ENCODE data around the gene SFXN5. TPM values are rescaled to one million over a fixed set of nuclear protein-coding genes. Genes with fewer than 3 reads are reported as not detected.
"Not testable (repeated sequence)": the region's sequence is repeated elsewhere in the genome, so short reads cannot be mapped to it uniquely, and the experiment has no call there.

SFXN5 gene
- total RNA-seq, 2 experiments from 2014 or later, result 15.7 to 18.6 TPM

DNA sequence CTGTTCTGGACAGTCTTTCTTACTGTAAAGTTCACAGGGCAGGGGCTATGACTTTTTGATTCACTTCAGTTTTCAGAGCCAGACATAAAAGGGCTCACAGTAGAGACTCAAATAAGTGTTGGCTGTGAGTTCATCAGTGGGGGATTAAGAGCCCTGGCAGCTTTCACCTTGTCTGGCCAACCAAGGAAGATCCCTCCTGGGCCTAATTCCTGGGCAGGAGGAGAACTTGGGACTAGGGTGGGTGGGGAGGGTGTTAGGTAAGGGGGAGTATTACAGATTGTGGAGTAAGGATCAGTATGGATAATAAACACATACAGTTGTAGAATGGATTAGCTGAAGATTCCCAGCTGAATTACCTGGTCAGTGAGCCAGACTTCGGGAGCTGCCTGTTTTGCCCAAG, 904 bp upstream of the SFXN5 start:
- CTCF ChIA-PET, result interaction anchor here (0.8 to 3.9 kb wide), 5 partner anchors 12 to 140 kb away, joined by 3 to 22 read pairs (median 3); no protein-coding TSS in a partner anchor
- Mint-ChIP-seq H3K27me3 (ENCODE audit: low read depth) (no peaks in the 10 kb centered on the region), H3K27ac (peak overlapping the region; percentile 85), H3K4me3 (peak overlapping the region; percentile 79), H3K36me3 (ENCODE audit: low read depth) (no peaks in the 10 kb centered on the region), H3K9me3 (ENCODE audit: insufficient read depth) (no peaks in the 10 kb centered on the region), H3K4me1 (ENCODE audit: low read depth) (peaks cover 28% of the 10 kb centered on the region)
- POLR2A ChIA-PET, result interaction anchor here (0.6 to 1.8 kb wide), 2 partner anchors 105 to 161 kb away, joined by 3 to 7 read pairs; partner anchors contain the start of genes CCT7 and PRADC1
- DNase-seq (no peak), ATAC-seq (no peak)

DNA sequence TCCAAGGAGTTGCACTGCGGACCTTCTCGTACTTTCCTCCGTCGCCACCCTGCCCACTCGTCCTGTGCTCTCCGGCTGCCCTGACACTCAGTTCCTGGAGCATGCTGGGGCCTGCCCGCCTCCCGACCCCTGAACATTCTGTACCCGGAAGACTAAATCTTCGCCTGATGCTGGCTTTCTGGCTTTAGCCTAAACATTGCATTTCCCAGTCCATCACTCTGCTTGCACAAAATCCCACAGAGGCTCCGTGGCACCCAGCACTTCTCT, 550 bp upstream of the SFXN5 start:
- ChIA-PET CTCF (interaction anchor here (2.9 to 3.9 kb wide), 2 partner anchors 12 to 105 kb away, joined by 13 to 22 read pairs; no protein-coding TSS in a partner anchor), POLR2A (interaction anchor here (1.8 kb wide), 1 partner anchor 161 kb away, joined by 7 read pairs; the partner anchor contains the start of genes CCT7 and PRADC1)
- peak; percentile 8 for ATAC-seq
- peak overlapping the region; percentile 85 for H3K27ac Mint-ChIP-seq
- H3K36me3 Mint-ChIP-seq (ENCODE audit: low read depth), result peaks cover 3% of the 10 kb centered on the region
- H3K4me3 Mint-ChIP-seq, result peak overlapping the region; percentile 79
- H3K27me3 Mint-ChIP-seq (ENCODE audit: low read depth), result no peaks in the 10 kb centered on the region
- H3K9me3 Mint-ChIP-seq (ENCODE audit: insufficient read depth), result no peaks in the 10 kb centered on the region
- peaks cover 28% of the 10 kb centered on the region for H3K4me1 Mint-ChIP-seq (ENCODE audit: low read depth)
- peak; percentile 48 for DNase-seq

DNA sequence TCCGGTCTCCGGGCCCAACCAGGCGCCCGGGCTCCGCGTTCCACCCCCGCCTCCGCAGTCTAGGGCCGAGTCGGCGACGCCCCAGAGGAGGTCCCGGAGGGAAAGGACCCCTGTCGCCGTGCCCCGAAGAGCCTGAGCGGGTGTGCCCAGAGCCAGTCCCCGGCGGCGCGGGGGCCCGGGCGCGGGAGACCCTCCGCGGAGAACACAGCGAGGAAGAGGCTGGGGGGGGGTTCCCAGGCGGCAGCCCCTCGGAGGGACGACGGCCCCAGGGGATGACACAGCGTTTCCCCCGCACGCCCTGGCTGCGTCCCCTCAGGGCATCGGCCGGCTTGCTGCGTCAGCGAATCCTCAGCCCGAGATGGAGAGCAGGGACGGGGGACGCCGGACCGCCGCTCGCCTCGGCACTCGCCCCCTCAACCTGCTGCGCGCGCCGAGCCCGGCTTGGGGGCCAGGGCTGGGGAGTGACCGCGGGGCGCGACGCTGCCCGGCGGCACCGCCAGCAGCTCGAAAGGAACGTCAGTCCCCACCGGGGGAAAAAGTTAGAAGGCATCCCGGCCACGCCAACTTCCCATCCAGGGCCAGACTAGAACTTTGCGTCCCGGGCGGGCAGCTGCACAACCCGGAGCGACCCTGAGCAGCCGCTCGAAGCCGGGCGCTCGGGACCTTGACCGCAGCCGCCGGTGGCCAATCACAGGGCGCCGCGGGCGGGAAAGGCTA, 711 bp downstream of the SFXN5 start:
- Mint-ChIP-seq H3K9me3 (ENCODE audit: insufficient read depth) (no peaks in the 10 kb centered on the region), H3K4me3 (peak overlapping the region; percentile 79), H3K4me1 (ENCODE audit: low read depth) (peaks cover 32% of the 10 kb centered on the region), H3K27ac (peak overlapping the region; percentile 85), H3K27me3 (ENCODE audit: low read depth) (no peaks in the 10 kb centered on the region), H3K36me3 (ENCODE audit: low read depth) (peaks cover 6% of the 10 kb centered on the region)
- ATAC-seq (peak; percentile 24), DNase-seq (peak; percentile 50)
- POLR2A ChIA-PET, result interaction anchor here (0.8 to 1.8 kb wide), 3 partner anchors 9 to 184 kb away, joined by 3 to 7 read pairs (median 4); partner anchors contain the start of genes CCT7 and PRADC1
- CTCF ChIA-PET, result interaction anchor here (1.0 to 3.9 kb wide), 4 partner anchors 9 to 106 kb away, joined by 3 to 22 read pairs (median 4); no protein-coding TSS in a partner anchor

DNA sequence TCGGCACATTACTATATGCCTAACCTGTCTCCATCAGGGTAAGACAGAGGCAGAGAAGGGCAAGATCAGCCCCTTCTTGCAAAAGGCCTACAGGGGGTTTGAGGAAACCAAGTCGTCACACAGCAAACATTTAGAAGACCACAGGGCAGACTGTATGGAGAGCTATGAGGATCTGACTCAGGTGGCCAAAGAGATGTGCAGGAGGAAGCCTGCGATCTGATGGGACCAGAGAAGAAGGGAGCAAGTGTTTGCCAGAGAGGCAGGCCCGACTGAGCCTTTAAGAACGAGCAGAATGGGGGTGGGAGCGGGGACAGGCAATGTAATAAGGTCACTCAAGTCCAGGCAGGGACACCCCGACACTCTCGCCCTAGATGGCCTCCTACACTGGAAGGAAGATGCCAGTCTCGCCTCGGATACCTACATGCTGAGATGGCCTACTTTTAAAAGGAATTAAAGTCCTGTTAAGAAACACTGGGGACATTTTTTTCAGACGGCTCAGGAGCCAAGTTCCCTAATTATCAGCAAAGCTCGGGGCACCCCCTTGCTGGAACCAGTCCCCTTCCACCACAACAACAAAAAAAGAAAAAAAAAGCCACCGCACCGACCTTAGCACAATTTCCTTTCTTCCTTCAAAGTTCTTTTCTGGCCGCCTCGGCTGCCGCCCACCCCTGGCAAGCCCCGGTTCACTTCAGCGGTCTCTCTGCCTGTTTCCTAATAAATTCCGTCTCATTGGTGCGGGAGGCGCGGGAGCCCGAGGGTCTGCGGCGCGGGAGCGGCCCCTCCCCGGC, 1.5 kb downstream of the SFXN5 start:
- Mint-ChIP-seq H3K36me3 (ENCODE audit: low read depth) (peaks cover 8% of the 10 kb centered on the region), H3K27ac (peak overlapping the region; percentile 45), H3K4me3 (peak overlapping the region; percentile 79), H3K9me3 (ENCODE audit: insufficient read depth) (no peaks in the 10 kb centered on the region), H3K4me1 (ENCODE audit: low read depth) (peaks cover 34% of the 10 kb centered on the region), H3K27me3 (ENCODE audit: low read depth) (no peaks in the 10 kb centered on the region)
- no peak for DNase-seq
- CTCF ChIA-PET, result interaction anchor here (1.0 to 1.6 kb wide), 2 partner anchors 9 to 107 kb away, joined by 3 to 5 read pairs; no protein-coding TSS in a partner anchor
- ATAC-seq, result no peak
- POLR2A ChIA-PET, result no interaction called here

DNA sequence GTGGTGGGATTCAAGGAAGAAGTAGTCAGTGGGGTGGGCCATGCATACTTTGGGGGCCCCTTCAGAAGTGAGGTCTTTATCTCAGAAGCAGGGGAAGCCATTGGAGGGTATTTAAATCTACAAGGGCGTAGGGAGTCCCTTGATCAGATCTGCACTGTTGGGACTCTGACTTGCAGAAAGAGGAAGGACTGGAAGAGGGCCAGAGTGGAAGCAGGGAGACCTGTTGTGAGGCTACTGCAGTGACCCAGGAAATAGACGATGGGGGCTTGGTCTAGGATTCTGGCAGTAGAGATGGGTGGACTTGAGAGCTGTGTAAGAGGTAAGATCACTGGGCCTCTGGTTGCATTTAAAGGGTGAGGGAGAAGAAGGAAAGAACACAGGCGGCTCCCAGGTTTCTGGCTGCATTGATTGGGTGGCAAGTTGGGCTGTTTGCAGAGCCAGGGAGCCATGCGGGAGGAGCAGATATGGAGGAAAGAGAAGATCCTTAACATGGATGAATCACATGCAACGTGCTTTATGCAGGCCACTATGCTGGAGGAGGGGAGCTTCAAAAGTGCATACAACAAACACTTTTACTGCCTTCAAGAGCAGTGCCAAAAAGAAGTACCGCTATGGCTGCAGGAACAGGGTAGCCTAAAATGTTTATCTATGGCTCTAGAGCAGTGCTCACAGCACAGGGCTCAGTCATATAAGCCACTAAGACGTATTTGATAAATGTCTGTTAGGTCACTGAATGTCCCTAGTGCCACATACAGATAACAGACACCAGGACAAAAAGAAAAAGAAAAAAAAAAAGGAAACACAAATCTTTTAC, 2.3 kb downstream of the SFXN5 start:
- POLR2A ChIA-PET, result no interaction called here
- peaks cover 8% of the 10 kb centered on the region for H3K36me3 Mint-ChIP-seq (ENCODE audit: low read depth)
- H3K27ac Mint-ChIP-seq, result peak overlapping the region; percentile 45
- ATAC-seq, result no peak
- no peaks in the 10 kb centered on the region for H3K9me3 Mint-ChIP-seq (ENCODE audit: insufficient read depth)
- H3K4me3 Mint-ChIP-seq, result peak overlapping the region; percentile 79
- CTCF ChIA-PET, result no interaction called here
- H3K4me1 Mint-ChIP-seq (ENCODE audit: low read depth), result peaks cover 38% of the 10 kb centered on the region
- no peak for DNase-seq
- no peaks in the 10 kb centered on the region for H3K27me3 Mint-ChIP-seq (ENCODE audit: low read depth)

DNA sequence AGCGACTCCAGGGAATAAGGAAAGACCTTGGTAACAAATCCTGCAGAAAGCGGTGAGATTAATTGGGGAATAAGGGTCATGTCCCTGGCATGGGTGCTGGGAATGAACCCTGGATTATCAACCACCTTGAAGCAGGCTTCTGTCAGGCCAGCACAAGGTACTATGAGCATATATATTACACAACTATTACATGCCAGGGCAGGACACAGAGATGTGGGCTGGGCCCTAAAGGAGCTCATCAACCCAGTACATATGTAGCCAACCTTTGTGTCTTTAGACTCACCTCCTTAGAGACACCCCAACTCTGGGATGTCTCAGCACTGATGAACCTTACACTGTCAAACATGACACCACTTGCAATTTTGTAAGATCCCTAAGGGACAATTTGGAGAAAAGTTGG, 3.4 kb downstream of the SFXN5 start:
- CTCF ChIA-PET, result interaction anchor here (1.0 kb wide), 1 partner anchor 174 kb away, joined by 3 read pairs; no protein-coding TSS in a partner anchor
- H3K4me3 Mint-ChIP-seq, result no peak overlapping the region
- H3K36me3 Mint-ChIP-seq (ENCODE audit: low read depth), result peaks cover 8% of the 10 kb centered on the region
- H3K27ac Mint-ChIP-seq, result no peak overlapping the region
- ATAC-seq (no peak), DNase-seq (no peak)
- POLR2A ChIA-PET, result no interaction called here
- no peaks in the 10 kb centered on the region for H3K9me3 Mint-ChIP-seq (ENCODE audit: insufficient read depth)
- no peaks in the 10 kb centered on the region for H3K27me3 Mint-ChIP-seq (ENCODE audit: low read depth)
- peaks cover 38% of the 10 kb centered on the region for H3K4me1 Mint-ChIP-seq (ENCODE audit: low read depth)

DNA sequence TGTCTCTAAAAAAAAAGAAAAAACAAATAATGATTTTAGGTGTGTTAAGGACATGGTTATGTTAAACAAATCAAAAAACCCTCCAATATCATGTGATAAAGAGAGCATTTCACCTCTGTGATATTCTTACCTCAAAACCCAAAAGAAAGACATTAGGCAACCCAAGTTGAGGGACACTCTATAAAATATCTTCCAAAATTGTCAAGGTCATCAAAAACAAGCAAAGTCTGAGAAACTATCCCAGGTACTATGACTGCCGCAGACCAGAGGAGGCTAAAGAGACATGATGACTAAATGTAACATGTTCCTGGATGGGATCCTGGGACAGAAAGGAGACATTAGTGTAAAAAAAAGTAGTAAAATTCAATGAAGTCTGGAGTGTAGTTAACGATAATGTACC, 4.5 kb downstream of the SFXN5 start:
- no peak for DNase-seq
- Mint-ChIP-seq H3K27ac (no peak overlapping the region), H3K27me3 (ENCODE audit: low read depth) (no peaks in the 10 kb centered on the region), H3K4me1 (ENCODE audit: low read depth) (peaks cover 31% of the 10 kb centered on the region), H3K9me3 (ENCODE audit: insufficient read depth) (no peaks in the 10 kb centered on the region), H3K4me3 (no peak overlapping the region), H3K36me3 (ENCODE audit: low read depth) (peaks cover 8% of the 10 kb centered on the region)
- POLR2A ChIA-PET, result no interaction called here
- ATAC-seq, result no peak
- CTCF ChIA-PET, result interaction anchor here (1.1 kb wide), 1 partner anchor 223 kb away, joined by 3 read pairs; no protein-coding TSS in a partner anchor

DNA sequence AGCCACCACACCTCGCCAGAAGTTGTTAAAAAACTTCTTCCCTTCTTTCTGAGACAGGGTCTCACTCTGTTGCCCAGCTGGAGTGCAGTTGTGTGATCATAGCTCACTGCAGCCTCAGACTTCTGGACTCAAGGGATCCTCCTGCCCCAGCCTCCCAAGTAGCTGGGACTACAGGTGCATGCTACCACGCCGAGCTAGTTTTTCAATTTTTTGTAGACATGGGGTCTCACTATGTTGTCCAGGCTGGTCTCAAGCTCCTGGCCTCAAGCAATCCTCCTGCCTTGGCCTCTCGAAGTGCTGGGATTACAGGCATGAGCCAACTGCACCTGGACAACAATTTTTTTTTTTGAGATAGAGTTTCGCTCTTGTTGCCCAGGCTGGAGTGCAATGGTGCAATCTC, 6.4 kb downstream of the SFXN5 start:
- H3K27me3 Mint-ChIP-seq (ENCODE audit: low read depth); DNase-seq; H3K36me3 Mint-ChIP-seq (ENCODE audit: low read depth); H3K4me3 Mint-ChIP-seq; CTCF ChIA-PET; ATAC-seq; H3K9me3 Mint-ChIP-seq (ENCODE audit: insufficient read depth); H3K27ac Mint-ChIP-seq: not testable (repeated sequence)
- peaks cover 28% of the 10 kb centered on the region for H3K4me1 Mint-ChIP-seq (ENCODE audit: low read depth)
- POLR2A ChIA-PET, result interaction anchor here (1.7 kb wide), 1 partner anchor 42 kb away, joined by 3 read pairs; no protein-coding TSS in a partner anchor

DNA sequence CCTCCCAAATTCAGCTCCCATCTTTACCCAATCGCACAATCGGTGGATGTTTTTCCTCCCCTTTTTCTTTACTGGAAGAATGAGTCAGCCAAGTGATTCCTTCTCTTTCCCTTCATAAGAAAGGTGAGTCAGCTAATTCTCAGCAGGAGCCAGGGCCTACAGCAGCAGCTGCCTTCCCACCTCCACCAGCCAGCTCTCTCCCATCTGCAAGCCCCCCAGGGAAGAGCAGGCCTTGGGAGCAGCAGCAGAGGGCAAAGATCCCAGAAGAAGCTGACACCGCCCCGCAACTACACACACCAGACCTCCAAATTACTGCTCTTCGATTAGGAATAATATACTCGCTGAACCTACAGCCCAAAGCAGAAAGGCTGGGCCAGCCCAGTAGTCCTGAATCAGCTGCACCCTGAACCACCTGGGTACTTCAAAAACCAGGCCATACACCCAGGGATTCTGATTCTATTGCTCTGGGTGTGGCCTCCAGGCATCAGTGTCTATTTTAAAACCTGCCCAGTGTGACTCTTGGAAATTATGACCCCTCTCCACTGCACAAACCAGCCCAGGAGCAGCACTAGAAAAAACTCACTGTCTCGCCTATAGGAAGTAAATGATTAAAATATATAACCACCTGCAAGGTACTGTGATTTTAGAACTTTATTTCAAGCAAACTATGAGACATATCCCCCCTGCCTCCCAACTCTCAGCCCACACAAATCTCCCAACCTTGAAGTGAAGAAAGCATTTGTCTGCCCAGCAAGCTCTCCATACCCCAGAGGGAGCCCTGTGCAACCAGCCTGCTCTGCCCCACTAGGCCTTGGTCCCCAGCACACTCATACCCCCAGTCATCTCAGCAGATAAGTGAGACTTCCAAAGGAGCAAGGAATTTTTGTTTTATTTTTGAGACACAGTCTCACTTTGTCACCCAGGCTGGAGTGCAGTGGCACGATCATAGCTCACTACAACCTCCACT, 7.3 kb downstream of the SFXN5 start:
- Mint-ChIP-seq H3K36me3 (ENCODE audit: low read depth) (peaks cover 8% of the 10 kb centered on the region), H3K4me1 (ENCODE audit: low read depth) (peaks cover 20% of the 10 kb centered on the region), H3K9me3 (ENCODE audit: insufficient read depth) (no peaks in the 10 kb centered on the region), H3K4me3 (no peak overlapping the region), H3K27me3 (ENCODE audit: low read depth) (no peaks in the 10 kb centered on the region), H3K27ac (no peak overlapping the region)
- POLR2A ChIA-PET, result interaction anchor here (1.7 kb wide), 1 partner anchor 41 kb away, joined by 3 read pairs; no protein-coding TSS in a partner anchor
- no peak for DNase-seq
- no peak for ATAC-seq
- CTCF ChIA-PET, result interaction anchor here (1.7 kb wide), 1 partner anchor 148 kb away, joined by 5 read pairs; no protein-coding TSS in a partner anchor

DNA sequence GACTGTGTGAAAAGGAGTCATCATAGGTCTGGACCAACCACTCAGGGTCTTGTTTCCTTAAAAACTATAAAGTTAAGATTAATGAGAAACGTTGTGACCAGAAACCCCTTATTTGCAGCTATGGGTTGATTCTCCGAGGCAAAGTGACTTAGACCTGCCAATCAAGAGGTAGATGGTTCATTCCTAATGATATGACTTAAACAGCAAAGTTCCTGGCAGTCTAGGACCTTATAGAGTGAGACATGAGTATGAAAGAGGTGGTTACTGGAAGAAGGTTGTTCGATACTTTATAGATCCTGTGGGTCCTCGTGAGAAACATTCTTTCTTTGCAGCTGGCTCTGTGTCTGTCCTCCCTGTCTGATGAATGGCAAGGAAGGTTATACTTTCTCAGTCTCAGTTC, 8.0 kb downstream of the SFXN5 start:
- ATAC-seq, result no peak
- Mint-ChIP-seq H3K9me3 (ENCODE audit: insufficient read depth) (no peaks in the 10 kb centered on the region), H3K27ac (no peak overlapping the region), H3K36me3 (ENCODE audit: low read depth) (peaks cover 8% of the 10 kb centered on the region), H3K27me3 (ENCODE audit: low read depth) (no peaks in the 10 kb centered on the region), H3K4me1 (ENCODE audit: low read depth) (peaks cover 15% of the 10 kb centered on the region), H3K4me3 (no peak overlapping the region)
- POLR2A ChIA-PET, result interaction anchor here (1.7 kb wide), 1 partner anchor 40 kb away, joined by 3 read pairs; no protein-coding TSS in a partner anchor
- DNase-seq, result no peak
- CTCF ChIA-PET, result interaction anchor here (1.7 kb wide), 1 partner anchor 149 kb away, joined by 5 read pairs; no protein-coding TSS in a partner anchor
